WTC11 (cell line): ENCODE measurements around the gene FBRSL1. TPM values are rescaled to one million over a fixed set of nuclear protein-coding genes. Genes with fewer than 3 reads are reported as not detected.

Source experiments
- ATAC-seq: fragments of 200-7000 bp; cut with Tn5 transposase; 2 replicates; pipeline ENCODE4 v1.10.0; 2021; ENCODE audit warnings: mild to moderate bottlenecking, moderate library complexity
- CTCF ChIA-PET: fragments of 300-600 bp; sonication (Branson Sonifier 250); formaldehyde crosslinking; loops from one replicate; lab custom pipeline; 2021; ENCODE audit warnings: antibody characterized with exemption; lab: Charles Lee
- POLR2A ChIA-PET: fragments of 350-600 bp; sonication (Branson Sonifier 250); formaldehyde crosslinking; loops from one replicate; lab custom pipeline; 2021; ENCODE audit warnings: antibody characterized with exemption; lab: Charles Lee
- DNase-seq: peaks from one replicate; pipeline ENCODE4 v3.0.0; 2021; ENCODE audit warnings: low spot score
- H3K27ac Mint-ChIP-seq: 2 replicates; pipeline ENCODE4 v1.8.0; 2021; ENCODE audit warnings: mixed read lengths
- H3K27me3 Mint-ChIP-seq: 2 replicates; pipeline ENCODE4 v1.8.0; 2021; ENCODE audit warnings: low read depth, mild to moderate bottlenecking, moderate library complexity, mixed read lengths
- H3K36me3 Mint-ChIP-seq: 2 replicates; pipeline ENCODE4 v1.8.0; 2021; ENCODE audit warnings: mixed read lengths
- H3K4me1 Mint-ChIP-seq: 2 replicates; pipeline ENCODE4 v1.8.0; 2022; ENCODE audit warnings: mixed read lengths
- H3K4me3 Mint-ChIP-seq: 2 replicates; pipeline ENCODE4 v1.8.0; 2021; ENCODE audit warnings: mild to moderate bottlenecking, moderate library complexity, mixed read lengths
- H3K9me3 Mint-ChIP-seq: 2 replicates; pipeline ENCODE4 v1.8.0; 2021; ENCODE audit warnings: mixed read lengths
- CREB1 ChIP-seq: sonication (generic); formaldehyde crosslinking; IDR thresholded peaks from 2 replicates; pipeline ENCODE4 v1.8.0; 2023; ENCODE audit warnings: mild to moderate bottlenecking, missing genetic modification reagents
- ETV6 ChIP-seq: sonication (generic); formaldehyde crosslinking; IDR thresholded peaks from 2 replicates; pipeline ENCODE4 v1.8.1; 2022; ENCODE audit warnings: mild to moderate bottlenecking, missing genetic modification reagents
- FOXK1 ChIP-seq: sonication (generic); formaldehyde crosslinking; IDR thresholded peaks from 2 replicates; pipeline ENCODE4 v1.8.0; 2022; ENCODE audit warnings: mild to moderate bottlenecking, moderate library complexity, missing genetic modification reagents
- GABPB1 ChIP-seq: sonication (generic); formaldehyde crosslinking; IDR thresholded peaks from 2 replicates; pipeline ENCODE4 v1.8.1; 2023; ENCODE audit warnings: mild to moderate bottlenecking, missing genetic modification reagents
- NR2C2 ChIP-seq: sonication (generic); formaldehyde crosslinking; IDR thresholded peaks from 2 replicates; pipeline ENCODE4 v1.8.0; 2022; ENCODE audit warnings: mild to moderate bottlenecking, missing genetic modification reagents
- OVOL2 ChIP-seq: fragments of 250-450 bp; sonication (Bioruptor Pico); IDR thresholded peaks from 2 replicates; pipeline ENCODE4 v1.9.0; 2021; ENCODE audit warnings: mild to moderate bottlenecking, borderline replicate concordance
- PRRX2 ChIP-seq: fragments of 250-450 bp; sonication (Bioruptor Pico); IDR thresholded peaks from 2 replicates; pipeline ENCODE4 v1.8.0; 2021; ENCODE audit warnings: mild to moderate bottlenecking
- SMAD3 ChIP-seq: sonication (generic); formaldehyde crosslinking; IDR thresholded peaks from 2 replicates; pipeline ENCODE4 v1.8.0; 2022; ENCODE audit warnings: missing genetic modification reagents, mild to moderate bottlenecking, borderline replicate concordance
- SP1 ChIP-seq: sonication (generic); formaldehyde crosslinking; conservative IDR thresholded peaks from 2 replicates; pipeline ENCODE4 v1.8.1; 2022; ENCODE audit warnings: missing genetic modification reagents
- TP53 ChIP-seq: sonication (generic); formaldehyde crosslinking; IDR thresholded peaks from 2 replicates; pipeline ENCODE4 v1.8.1; 2023; ENCODE audit warnings: mild to moderate bottlenecking, missing genetic modification reagents
- ZNF219 ChIP-seq: sonication (generic); formaldehyde crosslinking; IDR thresholded peaks from 2 replicates; pipeline ENCODE4 v1.8.0; 2023; ENCODE audit warnings: missing genetic modification reagents, mild to moderate bottlenecking, borderline replicate concordance
- ZNF232 ChIP-seq: sonication (generic); formaldehyde crosslinking; IDR thresholded peaks from 2 replicates; pipeline ENCODE4 v1.8.0; 2022; ENCODE audit warnings: mild to moderate bottlenecking, missing genetic modification reagents
- ZNF423 ChIP-seq: fragments of 250-450 bp; sonication (Bioruptor Pico); IDR thresholded peaks from 2 replicates; pipeline ENCODE4 v2.1.2; 2022; ENCODE audit warnings: mild to moderate bottlenecking, moderate library complexity
- total RNA-seq: library from RNA; stranded (reverse); gene quantifications from 3 replicates; pipeline ENCODE4 v1.2.3, GENCODE V29; 2021
- TF ChIP-seq, protein P1 (sequence below): fragments of 200-600 bp; IDR thresholded peaks from 2 replicates; pipeline ENCODE4 v1.8.0; 2022; ENCODE audit warnings: antibody characterized with exemption
- TF ChIP-seq, protein P2 (sequence below): sonication (generic); formaldehyde crosslinking; IDR thresholded peaks from 2 replicates; pipeline ENCODE4 v1.8.0; 2022; ENCODE audit warnings: mild to moderate bottlenecking, missing genetic modification reagents
- TF ChIP-seq, protein P3 (sequence below): fragments of 250-450 bp; sonication (Bioruptor Pico); IDR thresholded peaks from 2 replicates; pipeline ENCODE4 v1.9.0; 2021; ENCODE audit warnings: mild to moderate bottlenecking
- TF ChIP-seq, protein P4 (sequence below): sonication (generic); formaldehyde crosslinking; IDR thresholded peaks from 2 replicates; pipeline ENCODE4 v1.8.0; 2022; ENCODE audit warnings: mild to moderate bottlenecking, missing genetic modification reagents
- TF ChIP-seq, protein P5 (sequence below): sonication (generic); formaldehyde crosslinking; conservative IDR thresholded peaks from 2 replicates; pipeline ENCODE4 v1.8.1; 2023; ENCODE audit warnings: mild to moderate bottlenecking, low read depth, missing genetic modification reagents, moderate library complexity
- TF ChIP-seq, protein P6 (sequence below): sonication (generic); formaldehyde crosslinking; IDR thresholded peaks from 2 replicates; pipeline ENCODE4 v1.8.1; 2023; ENCODE audit warnings: mild to moderate bottlenecking, missing genetic modification reagents, moderate library complexity
- TF ChIP-seq, protein P7 (sequence below): sonication (generic); formaldehyde crosslinking; IDR thresholded peaks from 2 replicates; pipeline ENCODE4 v1.8.1; 2022; ENCODE audit warnings: mild to moderate bottlenecking, moderate library complexity, missing genetic modification reagents

The FBRSL1 gene
- total RNA-seq, 1 experiment from 2014 or later: 129 TPM

DNA sequence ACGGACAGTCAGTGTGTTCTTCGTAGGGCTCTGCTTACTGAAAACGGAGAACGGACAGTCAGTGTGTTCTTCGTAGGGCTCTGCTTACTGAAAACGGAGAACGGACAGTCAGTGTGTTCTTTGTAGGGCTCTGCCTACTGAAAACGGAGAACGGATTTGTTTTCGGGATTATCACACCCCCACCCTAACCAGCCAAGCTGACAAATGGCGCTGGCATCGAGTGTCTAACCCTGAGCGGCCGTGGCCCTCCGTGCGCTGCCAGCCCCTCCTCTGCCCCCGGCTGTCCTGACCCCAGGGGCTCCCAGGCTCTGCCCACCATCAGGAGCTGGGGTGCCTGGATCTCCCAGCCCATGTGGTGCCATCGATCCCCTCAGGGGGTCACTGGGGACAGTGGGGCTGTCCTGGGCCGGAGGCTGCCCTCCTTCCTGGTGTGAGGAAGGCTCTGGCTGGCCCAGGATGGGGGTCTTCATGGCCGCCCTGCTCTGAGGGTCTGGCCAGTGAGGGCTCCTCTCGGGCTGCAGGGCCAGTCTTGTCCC is 57.3 kb downstream of the FBRSL1 start:
- no peaks in the 10 kb centered on the region for H3K9me3 Mint-ChIP-seq
- no peak overlapping the region for H3K4me3 Mint-ChIP-seq
- H3K4me1 Mint-ChIP-seq: peaks cover 3% of the 10 kb centered on the region; the same call in 1 of the 2 replicates
- H3K27me3 Mint-ChIP-seq: peaks cover 80% of the 10 kb centered on the region
- no peaks in the 10 kb centered on the region for H3K36me3 Mint-ChIP-seq
- ChIA-PET POLR2A (no interaction called here), CTCF (interaction anchor here (1.2 kb wide), 1 partner anchor 14 kb away, joined by 5 read pairs; no protein-coding TSS in a partner anchor)
- no peak for TF ChIP-seq SMAD3 (CRISPR knock-in tag)
- TF ChIP-seq, protein P1, sequence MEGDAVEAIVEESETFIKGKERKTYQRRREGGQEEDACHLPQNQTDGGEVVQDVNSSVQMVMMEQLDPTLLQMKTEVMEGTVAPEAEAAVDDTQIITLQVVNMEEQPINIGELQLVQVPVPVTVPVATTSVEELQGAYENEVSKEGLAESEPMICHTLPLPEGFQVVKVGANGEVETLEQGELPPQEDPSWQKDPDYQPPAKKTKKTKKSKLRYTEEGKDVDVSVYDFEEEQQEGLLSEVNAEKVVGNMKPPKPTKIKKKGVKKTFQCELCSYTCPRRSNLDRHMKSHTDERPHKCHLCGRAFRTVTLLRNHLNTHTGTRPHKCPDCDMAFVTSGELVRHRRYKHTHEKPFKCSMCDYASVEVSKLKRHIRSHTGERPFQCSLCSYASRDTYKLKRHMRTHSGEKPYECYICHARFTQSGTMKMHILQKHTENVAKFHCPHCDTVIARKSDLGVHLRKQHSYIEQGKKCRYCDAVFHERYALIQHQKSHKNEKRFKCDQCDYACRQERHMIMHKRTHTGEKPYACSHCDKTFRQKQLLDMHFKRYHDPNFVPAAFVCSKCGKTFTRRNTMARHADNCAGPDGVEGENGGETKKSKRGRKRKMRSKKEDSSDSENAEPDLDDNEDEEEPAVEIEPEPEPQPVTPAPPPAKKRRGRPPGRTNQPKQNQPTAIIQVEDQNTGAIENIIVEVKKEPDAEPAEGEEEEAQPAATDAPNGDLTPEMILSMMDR: no peak
- TF ChIP-seq GABPB1 (CRISPR knock-in tag): no peak
- ATAC-seq (no peak), DNase-seq (no peak)
- H3K27ac Mint-ChIP-seq: no peak overlapping the region

DNA sequence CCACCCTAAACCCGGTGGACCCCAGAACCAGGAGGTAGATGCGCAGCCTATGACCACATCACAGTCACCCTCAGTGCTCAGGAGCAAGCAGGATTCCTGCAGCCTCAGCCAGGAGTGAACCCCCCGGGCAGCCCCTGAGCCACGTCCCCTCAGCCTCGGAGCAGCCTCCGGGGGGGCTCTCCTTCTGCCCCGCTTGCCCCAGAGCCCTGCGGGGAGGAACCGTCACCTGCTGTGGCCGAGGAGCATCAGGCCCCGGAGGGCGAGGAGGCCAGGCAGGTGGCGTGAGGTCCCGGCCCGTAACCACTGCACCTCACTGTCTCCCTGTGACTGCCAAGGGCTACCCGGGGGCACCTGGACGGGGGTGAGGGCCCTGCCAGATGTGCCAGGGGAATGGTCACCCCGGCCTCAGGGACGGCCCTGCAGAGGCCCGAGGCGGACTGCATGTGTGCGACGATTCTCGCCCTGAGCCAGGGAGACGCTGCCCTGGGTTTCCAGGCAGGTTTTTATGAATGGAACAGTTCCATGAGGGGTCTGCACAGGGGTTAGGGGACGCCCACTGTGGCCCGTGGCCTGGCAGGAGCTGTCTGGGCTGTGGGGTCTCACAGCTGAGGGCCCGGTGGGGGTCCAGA is 58.6 kb downstream of the FBRSL1 start:
- CTCF ChIA-PET: no interaction called here
- H3K4me3 Mint-ChIP-seq: no peak overlapping the region
- H3K27ac Mint-ChIP-seq: no peak overlapping the region
- no peaks in the 10 kb centered on the region for H3K9me3 Mint-ChIP-seq
- ATAC-seq (no peak), DNase-seq (no peak)
- peaks cover 77% of the 10 kb centered on the region for H3K27me3 Mint-ChIP-seq
- H3K36me3 Mint-ChIP-seq: no peaks in the 10 kb centered on the region
- POLR2A ChIA-PET: no interaction called here
- TF ChIP-seq, protein P2, sequence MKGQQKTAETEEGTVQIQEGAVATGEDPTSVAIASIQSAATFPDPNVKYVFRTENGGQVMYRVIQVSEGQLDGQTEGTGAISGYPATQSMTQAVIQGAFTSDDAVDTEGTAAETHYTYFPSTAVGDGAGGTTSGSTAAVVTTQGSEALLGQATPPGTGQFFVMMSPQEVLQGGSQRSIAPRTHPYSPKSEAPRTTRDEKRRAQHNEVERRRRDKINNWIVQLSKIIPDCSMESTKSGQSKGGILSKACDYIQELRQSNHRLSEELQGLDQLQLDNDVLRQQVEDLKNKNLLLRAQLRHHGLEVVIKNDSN (CRISPR knock-in tag): no peak
- TF ChIP-seq GABPB1 (CRISPR knock-in tag) (no peak), OVOL2 (CRISPR knock-in tag) (no peak), ZNF423 (no peak), FOXK1 (CRISPR knock-in tag) (no peak), SP1 (no peak), ZNF219 (no peak), NR2C2 (CRISPR knock-in tag) (no peak), ZNF232 (CRISPR knock-in tag) (no peak), PRRX2 (CRISPR knock-in tag) (no peak), ETV6 (CRISPR knock-in tag) (no peak), CREB1 (CRISPR knock-in tag) (no peak), TP53 (CRISPR knock-in tag) (no peak)
- TF ChIP-seq, protein P3, sequence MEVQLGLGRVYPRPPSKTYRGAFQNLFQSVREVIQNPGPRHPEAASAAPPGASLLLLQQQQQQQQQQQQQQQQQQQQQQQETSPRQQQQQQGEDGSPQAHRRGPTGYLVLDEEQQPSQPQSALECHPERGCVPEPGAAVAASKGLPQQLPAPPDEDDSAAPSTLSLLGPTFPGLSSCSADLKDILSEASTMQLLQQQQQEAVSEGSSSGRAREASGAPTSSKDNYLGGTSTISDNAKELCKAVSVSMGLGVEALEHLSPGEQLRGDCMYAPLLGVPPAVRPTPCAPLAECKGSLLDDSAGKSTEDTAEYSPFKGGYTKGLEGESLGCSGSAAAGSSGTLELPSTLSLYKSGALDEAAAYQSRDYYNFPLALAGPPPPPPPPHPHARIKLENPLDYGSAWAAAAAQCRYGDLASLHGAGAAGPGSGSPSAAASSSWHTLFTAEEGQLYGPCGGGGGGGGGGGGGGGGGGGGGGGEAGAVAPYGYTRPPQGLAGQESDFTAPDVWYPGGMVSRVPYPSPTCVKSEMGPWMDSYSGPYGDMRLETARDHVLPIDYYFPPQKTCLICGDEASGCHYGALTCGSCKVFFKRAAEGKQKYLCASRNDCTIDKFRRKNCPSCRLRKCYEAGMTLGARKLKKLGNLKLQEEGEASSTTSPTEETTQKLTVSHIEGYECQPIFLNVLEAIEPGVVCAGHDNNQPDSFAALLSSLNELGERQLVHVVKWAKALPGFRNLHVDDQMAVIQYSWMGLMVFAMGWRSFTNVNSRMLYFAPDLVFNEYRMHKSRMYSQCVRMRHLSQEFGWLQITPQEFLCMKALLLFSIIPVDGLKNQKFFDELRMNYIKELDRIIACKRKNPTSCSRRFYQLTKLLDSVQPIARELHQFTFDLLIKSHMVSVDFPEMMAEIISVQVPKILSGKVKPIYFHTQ (CRISPR knock-in tag): no peak
- TF ChIP-seq, protein P4, sequence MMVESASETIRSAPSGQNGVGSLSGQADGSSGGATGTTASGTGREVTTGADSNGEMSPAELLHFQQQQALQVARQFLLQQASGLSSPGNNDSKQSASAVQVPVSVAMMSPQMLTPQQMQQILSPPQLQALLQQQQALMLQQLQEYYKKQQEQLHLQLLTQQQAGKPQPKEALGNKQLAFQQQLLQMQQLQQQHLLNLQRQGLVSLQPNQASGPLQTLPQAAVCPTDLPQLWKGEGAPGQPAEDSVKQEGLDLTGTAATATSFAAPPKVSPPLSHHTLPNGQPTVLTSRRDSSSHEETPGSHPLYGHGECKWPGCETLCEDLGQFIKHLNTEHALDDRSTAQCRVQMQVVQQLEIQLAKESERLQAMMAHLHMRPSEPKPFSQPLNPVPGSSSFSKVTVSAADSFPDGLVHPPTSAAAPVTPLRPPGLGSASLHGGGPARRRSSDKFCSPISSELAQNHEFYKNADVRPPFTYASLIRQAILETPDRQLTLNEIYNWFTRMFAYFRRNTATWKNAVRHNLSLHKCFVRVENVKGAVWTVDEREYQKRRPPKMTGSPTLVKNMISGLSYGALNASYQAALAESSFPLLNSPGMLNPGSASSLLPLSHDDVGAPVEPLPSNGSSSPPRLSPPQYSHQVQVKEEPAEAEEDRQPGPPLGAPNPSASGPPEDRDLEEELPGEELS (CRISPR knock-in tag): no peak
- TF ChIP-seq, protein P1: no peak
- TF ChIP-seq, protein P5, sequence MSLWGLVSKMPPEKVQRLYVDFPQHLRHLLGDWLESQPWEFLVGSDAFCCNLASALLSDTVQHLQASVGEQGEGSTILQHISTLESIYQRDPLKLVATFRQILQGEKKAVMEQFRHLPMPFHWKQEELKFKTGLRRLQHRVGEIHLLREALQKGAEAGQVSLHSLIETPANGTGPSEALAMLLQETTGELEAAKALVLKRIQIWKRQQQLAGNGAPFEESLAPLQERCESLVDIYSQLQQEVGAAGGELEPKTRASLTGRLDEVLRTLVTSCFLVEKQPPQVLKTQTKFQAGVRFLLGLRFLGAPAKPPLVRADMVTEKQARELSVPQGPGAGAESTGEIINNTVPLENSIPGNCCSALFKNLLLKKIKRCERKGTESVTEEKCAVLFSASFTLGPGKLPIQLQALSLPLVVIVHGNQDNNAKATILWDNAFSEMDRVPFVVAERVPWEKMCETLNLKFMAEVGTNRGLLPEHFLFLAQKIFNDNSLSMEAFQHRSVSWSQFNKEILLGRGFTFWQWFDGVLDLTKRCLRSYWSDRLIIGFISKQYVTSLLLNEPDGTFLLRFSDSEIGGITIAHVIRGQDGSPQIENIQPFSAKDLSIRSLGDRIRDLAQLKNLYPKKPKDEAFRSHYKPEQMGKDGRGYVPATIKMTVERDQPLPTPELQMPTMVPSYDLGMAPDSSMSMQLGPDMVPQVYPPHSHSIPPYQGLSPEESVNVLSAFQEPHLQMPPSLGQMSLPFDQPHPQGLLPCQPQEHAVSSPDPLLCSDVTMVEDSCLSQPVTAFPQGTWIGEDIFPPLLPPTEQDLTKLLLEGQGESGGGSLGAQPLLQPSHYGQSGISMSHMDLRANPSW (CRISPR knock-in tag): no peak
- TF ChIP-seq, protein P6, sequence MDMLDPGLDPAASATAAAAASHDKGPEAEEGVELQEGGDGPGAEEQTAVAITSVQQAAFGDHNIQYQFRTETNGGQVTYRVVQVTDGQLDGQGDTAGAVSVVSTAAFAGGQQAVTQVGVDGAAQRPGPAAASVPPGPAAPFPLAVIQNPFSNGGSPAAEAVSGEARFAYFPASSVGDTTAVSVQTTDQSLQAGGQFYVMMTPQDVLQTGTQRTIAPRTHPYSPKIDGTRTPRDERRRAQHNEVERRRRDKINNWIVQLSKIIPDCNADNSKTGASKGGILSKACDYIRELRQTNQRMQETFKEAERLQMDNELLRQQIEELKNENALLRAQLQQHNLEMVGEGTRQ (CRISPR knock-in tag): no peak
- TF ChIP-seq, protein P7, sequence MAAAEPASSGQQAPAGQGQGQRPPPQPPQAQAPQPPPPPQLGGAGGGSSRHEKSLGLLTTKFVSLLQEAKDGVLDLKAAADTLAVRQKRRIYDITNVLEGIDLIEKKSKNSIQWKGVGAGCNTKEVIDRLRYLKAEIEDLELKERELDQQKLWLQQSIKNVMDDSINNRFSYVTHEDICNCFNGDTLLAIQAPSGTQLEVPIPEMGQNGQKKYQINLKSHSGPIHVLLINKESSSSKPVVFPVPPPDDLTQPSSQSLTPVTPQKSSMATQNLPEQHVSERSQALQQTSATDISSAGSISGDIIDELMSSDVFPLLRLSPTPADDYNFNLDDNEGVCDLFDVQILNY (CRISPR knock-in tag): no peak
- H3K4me1 Mint-ChIP-seq: peaks cover 3% of the 10 kb centered on the region; the same call in 1 of the 2 replicates
